ENCODE data around the gene CPSF4.

CPSF4 gene

GRCh38 chr7:99438573-99439480 is at the start of gene CPSF4, which contains the start of gene PTCD1:
CPSF4 (plus strand) TSS chr7:99438943; CDS start chr7:99439083, 140 bp downstream.
PTCD1 (minus strand) TSS chr7:99438798; CDS start chr7:99435242, 3,556 bp downstream.
- DNase-seq (ENCODE audit: extremely low spot score) = peak; percentile 97
- no peak for TF ChIP-seq TARDBP (IDR thresholded peaks at IDR 0.05)
- TF ChIP-seq FOXM1 (IDR thresholded peaks at IDR 0.05; ENCODE audit: borderline replicate concordance) = peak; percentile 24; the same call in 1 of the 2 replicates
- no peak for TF ChIP-seq PKNOX1 (IDR thresholded peaks at IDR 0.05)
- no peak for TF ChIP-seq FOXK2 (IDR thresholded peaks at IDR 0.05)
- peak; percentile 28; the same call in 1 of the 2 replicates for TF ChIP-seq L3MBTL2 (conservative IDR thresholded peaks at IDR 0.05)
- ChIA-PET POLR2A (interaction anchor here (0.6 to 3.2 kb wide), 13 partner anchors 9 to 687 kb away, joined by 3 to 20 read pairs (median 4); partner anchors contain the start of genes ATP5MF, BUD31, PDAP1 and ZKSCAN5), CTCF (no interaction called here)

- ChIA-PET CTCF (no interaction called here), POLR2A (interaction anchor here (2.4 kb wide), 1 partner anchor 19 kb away, joined by 8 read pairs; the partner anchor contains the start of genes BUD31 and PDAP1)
- TF ChIP-seq FOXM1 (IDR thresholded peaks at IDR 0.05; ENCODE audit: borderline replicate concordance) = no peak
- TF ChIP-seq LEF1 (IDR thresholded peaks at IDR 0.05; ENCODE audit: borderline replicate concordance) = no peak
- no peak for TF ChIP-seq HDGF (IDR thresholded peaks at IDR 0.05; ENCODE audit: borderline replicate concordance)
- no peak for TF ChIP-seq FOXK2 (IDR thresholded peaks at IDR 0.05)
- no peak for TF ChIP-seq PKNOX1 (IDR thresholded peaks at IDR 0.05)
- TF ChIP-seq SUZ12 (IDR thresholded peaks at IDR 0.05) = no peak
- no peak for DNase-seq (ENCODE audit: extremely low spot score)
Measured at GRCh38 chr7:99389772-99390171, 49.0 kb upstream of the CPSF4 start.

- ChIA-PET POLR2A (interaction anchor here (0.9 kb wide), 1 partner anchor 19 kb away, joined by 3 read pairs; no protein-coding TSS in a partner anchor), CTCF (interaction anchor here (1.2 kb wide), 1 partner anchor 9 kb away, joined by 3 read pairs; no protein-coding TSS in a partner anchor)
- TF ChIP-seq HDGF (IDR thresholded peaks at IDR 0.05; ENCODE audit: borderline replicate concordance) = no peak
- no peak for TF ChIP-seq FOXA1 (IDR thresholded peaks at IDR 0.05)
- no peak for TF ChIP-seq FOXK2 (IDR thresholded peaks at IDR 0.05)
- no peak for TF ChIP-seq SP1 (IDR thresholded peaks at IDR 0.05)
- no peak for TF ChIP-seq L3MBTL2 (conservative IDR thresholded peaks at IDR 0.05)
- no peak for TF ChIP-seq CTBP1 (IDR thresholded peaks at IDR 0.05; ENCODE audit: borderline replicate concordance)
- no peak for TF ChIP-seq ARNT (IDR thresholded peaks at IDR 0.05)
- TF ChIP-seq FOXM1 (IDR thresholded peaks at IDR 0.05; ENCODE audit: borderline replicate concordance) = no peak
- no peak for TF ChIP-seq NFRKB (IDR thresholded peaks at IDR 0.05)
- no peak for TF ChIP-seq SUZ12 (IDR thresholded peaks at IDR 0.05)
- TF ChIP-seq LEF1 (IDR thresholded peaks at IDR 0.05; ENCODE audit: borderline replicate concordance) = no peak
- no peak for TF ChIP-seq TARDBP (IDR thresholded peaks at IDR 0.05)
- no peak for TF ChIP-seq PKNOX1 (IDR thresholded peaks at IDR 0.05)
- TF ChIP-seq ELF4 (IDR thresholded peaks at IDR 0.05) = no peak
- TF ChIP-seq ZNF384 (IDR thresholded peaks at IDR 0.05) = no peak
- no peak for TF ChIP-seq BHLHE40 (IDR thresholded peaks at IDR 0.05; ENCODE audit: borderline replicate concordance)
- no peak for DNase-seq (ENCODE audit: extremely low spot score)
Measured at GRCh38 chr7:99390941-99391602, 47.7 kb upstream of the CPSF4 start.

GRCh38 chr7:99392046-99392445 is 46.7 kb upstream of the CPSF4 start:
- ChIA-PET POLR2A (interaction anchor here (3.2 kb wide), 1 partner anchor 16 kb away, joined by 24 read pairs; the partner anchor contains the start of genes BUD31 and PDAP1), CTCF (no interaction called here)
- DNase-seq (ENCODE audit: extremely low spot score) = no peak
- no peak for TF ChIP-seq FOXK2 (IDR thresholded peaks at IDR 0.05)
- no peak for TF ChIP-seq CTBP1 (IDR thresholded peaks at IDR 0.05; ENCODE audit: borderline replicate concordance)
- no peak for TF ChIP-seq PKNOX1 (IDR thresholded peaks at IDR 0.05)
- no peak for TF ChIP-seq ZNF384 (IDR thresholded peaks at IDR 0.05)
- no peak for TF ChIP-seq SP1 (IDR thresholded peaks at IDR 0.05)
- no peak for TF ChIP-seq HDGF (IDR thresholded peaks at IDR 0.05; ENCODE audit: borderline replicate concordance)
- no peak for TF ChIP-seq L3MBTL2 (conservative IDR thresholded peaks at IDR 0.05)
- no peak for TF ChIP-seq LEF1 (IDR thresholded peaks at IDR 0.05; ENCODE audit: borderline replicate concordance)
- TF ChIP-seq ARNT (IDR thresholded peaks at IDR 0.05) = no peak
- TF ChIP-seq FOXM1 (IDR thresholded peaks at IDR 0.05; ENCODE audit: borderline replicate concordance) = no peak
- no peak for TF ChIP-seq NFRKB (IDR thresholded peaks at IDR 0.05)
- TF ChIP-seq BHLHE40 (IDR thresholded peaks at IDR 0.05; ENCODE audit: borderline replicate concordance) = no peak
- TF ChIP-seq SUZ12 (IDR thresholded peaks at IDR 0.05) = no peak
- no peak for TF ChIP-seq FOXA1 (IDR thresholded peaks at IDR 0.05)
- no peak for TF ChIP-seq ELF4 (IDR thresholded peaks at IDR 0.05)
- no peak for TF ChIP-seq TARDBP (IDR thresholded peaks at IDR 0.05)
